GDM1 (cell line): ENCODE results near the gene IGLL1.
"Not testable (repeated sequence)": the region's sequence is repeated elsewhere in the genome, so short reads cannot be mapped to it uniquely, and the experiment has no call there.

Source experiments
- DNase-seq: peaks from one replicate; lab custom pipeline; 2025; lab: John Stamatoyannopoulos, UW

Gene IGLL1

GRCh38 chr22:23562186-23562585, 17.9 kb downstream of the IGLL1 start:
- DNase-seq: no peak

- not testable (repeated sequence) for DNase-seq
These were observed 19.0 kb downstream of the IGLL1 start for GRCh38 chr22:23561025-23561510.

GRCh38 chr22:23560215-23560614, 19.9 kb downstream of the IGLL1 start:
- DNase-seq: not testable (repeated sequence)

GRCh38 chr22:23557467-23557866, 22.6 kb downstream of the IGLL1 start:
- DNase-seq: no peak

GRCh38 chr22:23557036-23557435, 23.1 kb downstream of the IGLL1 start:
- DNase-seq: no peak

GRCh38 chr22:23556026-23556620, 24.0 kb downstream of the IGLL1 start:
- DNase-seq: no peak

- no peak for DNase-seq
These were observed 25.0 kb downstream of the IGLL1 start for GRCh38 chr22:23555118-23555517.

GRCh38 chr22:23553924-23554870, 25.9 kb downstream of the IGLL1 start:
- DNase-seq: no peak

GRCh38 chr22:23553438-23553837, 26.7 kb downstream of the IGLL1 start:
- DNase-seq: no peak

GRCh38 chr22:23552573-23552972, 27.5 kb downstream of the IGLL1 start:
- no peak for DNase-seq

- DNase-seq: no peak
These were observed 28.7 kb downstream of the IGLL1 start for GRCh38 chr22:23551385-23551784.

GRCh38 chr22:23550049-23550650, 29.9 kb downstream of the IGLL1 start:
- DNase-seq: no peak

- DNase-seq: no peak
These were observed 30.9 kb downstream of the IGLL1 start for GRCh38 chr22:23549198-23549595.

GRCh38 chr22:23548501-23549197, 31.4 kb downstream of the IGLL1 start:
- DNase-seq: no peak

GRCh38 chr22:23547818-23548500, 32.1 kb downstream of the IGLL1 start:
- no peak for DNase-seq

GRCh38 chr22:23547382-23547781, 32.7 kb downstream of the IGLL1 start:
- DNase-seq: not testable (repeated sequence)

- no peak for DNase-seq
These were observed 35.2 kb downstream of the IGLL1 start for GRCh38 chr22:23544852-23545251.

GRCh38 chr22:23543506-23544000, 36.5 kb downstream of the IGLL1 start:
- DNase-seq: not testable (repeated sequence)

- DNase-seq: no peak
These were observed 37.2 kb downstream of the IGLL1 start for GRCh38 chr22:23542933-23543332.

- DNase-seq: not testable (repeated sequence)
These were observed 37.7 kb downstream of the IGLL1 start for GRCh38 chr22:23542391-23542790.

GRCh38 chr22:23541849-23542281, 38.2 kb downstream of the IGLL1 start:
- not testable (repeated sequence) for DNase-seq
